WI38 (cell line): ENCODE data around the gene OTOG.
A peak's percentile ranks its signal among the peaks of the same experiment; 100 is the strongest.

Experiments
- H3K4me3 ChIP-seq: 2 replicates; pipeline ENCODE4 v1.5.1; 2011; ENCODE audit warnings: low read depth, mild to moderate bottlenecking, control low read depth, low read length
- CTCF ChIP-seq: IDR thresholded peaks from 2 replicates; pipeline ENCODE4 v1.5.1; 2012; ENCODE audit warnings: low read depth, mild to moderate bottlenecking, control low read depth, low read length

OTOG gene

DNA sequence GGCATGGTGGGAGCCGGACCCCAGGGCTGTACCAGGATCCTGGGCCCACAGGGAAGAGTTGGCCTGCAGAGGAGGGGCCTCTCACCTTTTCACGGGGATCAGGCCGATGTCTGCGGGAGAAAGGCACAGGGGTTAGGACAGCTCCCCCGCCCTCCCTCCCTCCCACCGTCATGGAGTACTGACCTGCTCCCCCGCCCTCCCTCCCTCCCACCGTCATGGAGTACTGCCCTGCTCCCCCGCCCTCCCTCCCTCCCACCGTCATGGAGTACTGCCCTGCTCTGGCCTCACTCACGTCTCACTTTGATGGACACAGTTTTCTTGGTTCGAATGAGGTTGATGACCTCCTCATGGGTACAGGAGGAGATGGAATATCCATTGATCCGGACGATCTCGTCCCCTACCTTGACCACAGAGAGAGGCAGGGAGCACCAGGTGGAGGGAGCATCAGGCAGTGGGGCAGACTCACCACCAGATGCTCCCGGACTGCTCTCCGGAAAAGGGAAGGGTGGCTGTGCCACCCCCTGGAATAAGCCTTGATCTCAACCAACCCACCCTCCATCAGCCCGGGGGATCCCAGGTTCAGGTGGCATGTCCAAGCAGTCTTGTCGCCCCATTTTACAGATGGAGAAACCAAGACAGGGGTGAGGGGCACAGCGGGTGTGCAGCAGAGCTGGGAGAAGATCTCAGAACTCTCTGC, 20.0 kb upstream of the OTOG start:
- TF ChIP-seq CTCF, result no peak
- H3K4me3 ChIP-seq, result no peak overlapping the region

- no peak for TF ChIP-seq CTCF
These were observed 19.4 kb upstream of the OTOG start for GRCh38 chr11:17527628-17527995.

GRCh38 chr11:17528181-17528691, 18.8 kb upstream of the OTOG start:
- no peak overlapping the region for H3K4me3 ChIP-seq
- TF ChIP-seq CTCF, result peak; percentile 62

More at GRCh38 chr11:17527628-17527995, 19.4 kb upstream of the OTOG start:
- H3K4me3 ChIP-seq, result no peak overlapping the region

- H3K4me3 ChIP-seq, result no peak overlapping the region
- no peak for TF ChIP-seq CTCF
These were observed 17.9 kb upstream of the OTOG start for GRCh38 chr11:17528906-17529843.

DNA sequence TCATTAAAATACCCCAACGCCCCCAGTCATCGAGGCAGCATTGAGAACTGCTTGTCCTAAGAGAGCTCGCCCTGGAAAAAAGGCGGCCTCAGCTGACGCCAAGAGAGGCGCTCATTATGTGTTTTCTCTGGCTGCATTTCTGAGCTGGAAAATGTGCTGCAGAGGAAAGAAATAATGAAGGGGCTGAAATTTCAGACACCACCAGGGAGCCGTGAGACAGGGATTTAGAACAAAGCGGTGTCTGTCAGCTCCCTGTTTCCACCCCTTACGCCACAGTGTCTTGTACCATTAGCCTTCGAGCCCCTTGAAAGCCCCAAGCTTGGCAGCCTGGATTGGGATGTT, 17.2 kb upstream of the OTOG start:
- H3K4me3 ChIP-seq, result no peak overlapping the region
- no peak for TF ChIP-seq CTCF

DNA sequence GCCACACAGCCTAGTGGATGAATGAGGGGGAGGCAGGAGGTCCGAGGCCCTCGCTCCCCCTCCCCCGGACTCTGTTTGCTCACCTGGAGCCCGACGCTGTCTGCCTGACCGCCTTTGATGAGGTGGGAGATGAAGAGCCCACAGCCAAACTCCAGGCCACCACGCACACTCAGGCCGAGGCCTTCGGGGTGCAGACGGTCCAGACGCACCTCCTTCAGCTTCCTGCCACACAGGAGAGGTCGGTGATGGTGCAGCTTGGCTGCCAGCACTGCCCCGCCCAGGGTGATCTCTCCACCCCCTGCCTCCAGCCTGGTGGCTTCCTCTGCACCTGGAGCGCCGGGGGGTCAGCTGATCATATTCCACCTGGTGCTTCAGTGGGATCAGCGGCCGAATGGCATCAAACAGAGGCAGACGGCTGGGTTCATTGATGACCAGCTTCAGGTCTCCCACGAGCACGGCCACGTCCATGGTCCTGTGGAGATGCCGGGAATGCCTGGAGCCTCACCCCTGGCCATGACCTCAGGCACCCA, 15.9 kb upstream of the OTOG start:
- no peak overlapping the region for H3K4me3 ChIP-seq
- TF ChIP-seq CTCF, result no peak
